Hepatocyte (in vitro differentiated cells): ENCODE measurements around the gene ZBTB43. TPM values are rescaled to one million over a fixed set of nuclear protein-coding genes. Genes with fewer than 3 reads are reported as not detected.
"Not testable (repeated sequence)": the region's sequence is repeated elsewhere in the genome, so short reads cannot be mapped to it uniquely, and the experiment has no call there.

Experiments used
- DNase-seq: peaks from one replicate; pipeline ENCODE4 v3.0.0-alpha.2; 2016; ENCODE audit warnings: low spot score
- H2AFZ ChIP-seq: fragments of 200-600 bp; sonication (generic); 2 replicates; pipeline ENCODE4 v1.6.0; 2016; ENCODE audit warnings: antibody characterized with exemption, mild to moderate bottlenecking
- H3K27ac ChIP-seq: fragments of 200-600 bp; sonication (generic); 2 replicates; pipeline ENCODE4 v1.5.1; 2016; ENCODE audit warnings: mild to moderate bottlenecking
- H3K27me3 ChIP-seq: fragments of 200-600 bp; sonication (generic); 2 replicates; pipeline ENCODE4 v1.6.1; 2016
- H3K36me3 ChIP-seq: fragments of 200-600 bp; sonication (generic); replicated peaks from 2 replicates; pipeline ENCODE4 v1.5.1; 2016; ENCODE audit warnings: low read depth; ENCODE audit not compliant: insufficient read depth
- H3K4me1 ChIP-seq: fragments of 200-600 bp; sonication (generic); 2 replicates; pipeline ENCODE4 v1.5.1; 2016; ENCODE audit warnings: mild to moderate bottlenecking, moderate library complexity; ENCODE audit not compliant: insufficient read depth
- H3K4me2 ChIP-seq: fragments of 200-600 bp; sonication (generic); 2 replicates; pipeline ENCODE4 v1.6.0; 2016
- H3K4me3 ChIP-seq: fragments of 200-600 bp; sonication (generic); 2 replicates; pipeline ENCODE4 v1.5.1; 2016; ENCODE audit warnings: mild to moderate bottlenecking
- H3K79me2 ChIP-seq: fragments of 200-600 bp; sonication (generic); 2 replicates; pipeline ENCODE4 v1.6.0; 2017; ENCODE audit warnings: mild to moderate bottlenecking
- H3K9me2 ChIP-seq: fragments of 200-600 bp; sonication (generic); replicated peaks from 2 replicates; pipeline ENCODE4 v1.6.0; 2017; ENCODE audit warnings: mild to moderate bottlenecking; ENCODE audit not compliant: insufficient read depth
- H3K9me3 ChIP-seq: fragments of 200-600 bp; sonication (generic); 2 replicates; pipeline ENCODE4 v1.5.1; 2016; ENCODE audit warnings: low read depth, mild to moderate bottlenecking
- H4K20me1 ChIP-seq: fragments of 200-600 bp; sonication (generic); 2 replicates; pipeline ENCODE4 v1.6.0; 2016; ENCODE audit warnings: mild to moderate bottlenecking; ENCODE audit not compliant: insufficient read depth, poor library complexity, severe bottlenecking
- EZH2 ChIP-seq: fragments of 200-600 bp; sonication (generic); IDR thresholded peaks from 2 replicates; pipeline ENCODE4 v1.6.1; 2016; ENCODE audit warnings: antibody characterized with exemption, mild to moderate bottlenecking, borderline replicate concordance
- EZH2phosphoT487 ChIP-seq: fragments of 200-600 bp; sonication (generic); IDR thresholded peaks from one replicate; pipeline ENCODE4 v1.6.1; 2018; ENCODE audit warnings: antibody characterized with exemption, mild to moderate bottlenecking, low read depth, moderate library complexity; ENCODE audit not compliant: unreplicated experiment, severe bottlenecking
- WGBS: methylation state at CpG from one replicate; pipeline ENCODE4 v1.1.6; 2016; ENCODE audit warnings: low lambda C conversion rate; ENCODE audit errors: missing lambda C conversion rate; 5-methylcytosine and 5-hydroxymethylcytosine counted together
- polyA plus RNA-seq: library from polyadenylated mRNA; unstranded; fragments of >200 nt; fragmentation: Nextera tagmentation; extraction: Ambion mirVana; gene quantifications from 2 replicates; pipeline ENCODE4 v1.2.1, GENCODE V29; 2016
- total RNA-seq: library from RNA; depleted of rRNA; stranded (reverse); fragments of >200 nt; gene quantifications from 2 replicates; pipeline ENCODE4 v1.2.3, GENCODE V29; 2014
- TF ChIP-seq, protein P1 (sequence below): fragments of 200-600 bp; sonication (generic); IDR thresholded peaks from 2 replicates; pipeline ENCODE4 v1.5.1; 2016; ENCODE audit warnings: antibody characterized with exemption, mild to moderate bottlenecking; ENCODE audit not compliant: poor library complexity

ZBTB43 gene
- total and polyA plus RNA-seq, 2 experiments from 2014 or later: 14.9 to 16.4 TPM

DNA sequence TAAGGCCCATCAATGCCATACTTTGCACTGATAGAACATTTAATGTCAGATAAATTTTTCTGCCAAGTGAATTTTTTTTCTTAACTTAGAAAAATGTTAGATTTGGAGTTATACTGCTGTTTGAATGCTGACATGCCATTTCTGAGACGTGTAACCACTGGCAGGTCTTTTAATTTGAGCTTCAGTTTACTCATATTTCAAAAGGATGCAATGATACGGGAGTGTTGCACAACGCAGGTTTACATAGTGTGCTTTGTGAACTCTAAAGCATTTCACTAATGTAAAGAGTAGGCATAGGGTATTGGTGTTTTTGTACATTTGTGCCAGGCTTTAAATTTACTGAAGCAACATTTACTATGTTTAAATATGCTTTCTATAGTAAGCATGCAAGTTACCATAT, 4.2 kb downstream of the ZBTB43 start:
- no peak for TF ChIP-seq EZH2phosphoT487
- TF ChIP-seq EZH2: no peak
- TF ChIP-seq, protein P1, sequence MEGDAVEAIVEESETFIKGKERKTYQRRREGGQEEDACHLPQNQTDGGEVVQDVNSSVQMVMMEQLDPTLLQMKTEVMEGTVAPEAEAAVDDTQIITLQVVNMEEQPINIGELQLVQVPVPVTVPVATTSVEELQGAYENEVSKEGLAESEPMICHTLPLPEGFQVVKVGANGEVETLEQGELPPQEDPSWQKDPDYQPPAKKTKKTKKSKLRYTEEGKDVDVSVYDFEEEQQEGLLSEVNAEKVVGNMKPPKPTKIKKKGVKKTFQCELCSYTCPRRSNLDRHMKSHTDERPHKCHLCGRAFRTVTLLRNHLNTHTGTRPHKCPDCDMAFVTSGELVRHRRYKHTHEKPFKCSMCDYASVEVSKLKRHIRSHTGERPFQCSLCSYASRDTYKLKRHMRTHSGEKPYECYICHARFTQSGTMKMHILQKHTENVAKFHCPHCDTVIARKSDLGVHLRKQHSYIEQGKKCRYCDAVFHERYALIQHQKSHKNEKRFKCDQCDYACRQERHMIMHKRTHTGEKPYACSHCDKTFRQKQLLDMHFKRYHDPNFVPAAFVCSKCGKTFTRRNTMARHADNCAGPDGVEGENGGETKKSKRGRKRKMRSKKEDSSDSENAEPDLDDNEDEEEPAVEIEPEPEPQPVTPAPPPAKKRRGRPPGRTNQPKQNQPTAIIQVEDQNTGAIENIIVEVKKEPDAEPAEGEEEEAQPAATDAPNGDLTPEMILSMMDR: no peak
- H4K20me1 ChIP-seq: peaks cover 51% of the 10 kb centered on the region
- peaks cover 25% of the 10 kb centered on the region for H3K4me1 ChIP-seq
- no peaks in the 10 kb centered on the region for H3K9me2 ChIP-seq
- WGBS: 76% methylated on average over 3 of the region's 3 CpGs
- H2AFZ ChIP-seq: no peak overlapping the region
- peaks cover 87% of the 10 kb centered on the region for H3K79me2 ChIP-seq
- peaks cover 3% of the 10 kb centered on the region for H3K36me3 ChIP-seq
- no peak overlapping the region for H3K4me2 ChIP-seq
- no peaks in the 10 kb centered on the region for H3K27me3 ChIP-seq
- DNase-seq: no peak
- no peaks in the 10 kb centered on the region for H3K9me3 ChIP-seq
- no peak overlapping the region for H3K27ac ChIP-seq
- no peak overlapping the region for H3K4me3 ChIP-seq

DNA sequence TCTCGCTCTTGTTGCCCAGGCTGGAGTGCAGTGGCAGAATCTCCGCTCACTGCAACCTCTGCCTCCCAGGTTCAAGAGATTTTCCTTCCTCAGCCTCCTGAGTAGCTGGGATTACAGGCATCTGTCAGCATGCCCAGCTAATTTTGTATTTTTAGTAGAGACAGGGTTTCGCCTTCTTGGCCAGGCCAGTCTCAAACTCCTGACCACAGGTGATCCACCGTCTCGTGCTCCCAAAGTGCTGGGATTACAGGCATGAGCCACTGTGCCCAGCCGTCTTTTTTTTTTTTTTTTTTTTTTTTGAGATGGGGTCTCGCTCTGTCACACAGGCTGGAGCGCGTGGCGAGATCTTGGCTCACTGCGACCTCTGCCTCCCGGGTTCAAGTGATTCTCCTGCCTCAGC, 5.4 kb downstream of the ZBTB43 start:
- H3K36me3 ChIP-seq, H3K27me3 ChIP-seq, H3K4me3 ChIP-seq, H2AFZ ChIP-seq, H3K9me3 ChIP-seq, DNase-seq, H3K4me2 ChIP-seq, H3K9me2 ChIP-seq, H3K27ac ChIP-seq: not testable (repeated sequence)
- H3K4me1 ChIP-seq: peaks cover 25% of the 10 kb centered on the region
- peaks cover 96% of the 10 kb centered on the region for H3K79me2 ChIP-seq
- 97% methylated on average over 12 of the region's 12 CpGs for WGBS
- peaks cover 51% of the 10 kb centered on the region for H4K20me1 ChIP-seq

DNA sequence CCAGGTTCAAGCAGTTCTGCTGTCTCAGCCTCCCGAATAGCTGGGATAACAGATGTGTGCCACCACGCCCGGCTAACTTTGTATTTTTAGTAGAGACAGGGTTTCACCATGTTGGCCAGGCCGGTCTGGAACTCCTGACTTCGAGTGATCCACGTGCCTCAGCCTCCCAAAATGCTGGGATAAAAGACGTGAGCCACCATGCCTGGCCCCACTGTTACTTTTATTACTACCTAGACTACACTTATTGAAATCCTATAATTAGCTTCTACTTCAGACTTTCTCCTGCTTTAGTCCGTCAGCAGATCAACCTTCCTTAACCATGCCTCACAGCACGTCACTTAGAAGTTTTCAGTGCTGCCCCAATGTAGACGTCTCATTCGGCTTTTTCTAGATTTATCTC, 8.2 kb downstream of the ZBTB43 start:
- H3K79me2 ChIP-seq: peaks cover 95% of the 10 kb centered on the region
- H3K4me1 ChIP-seq: peaks cover 6% of the 10 kb centered on the region
- no peak for DNase-seq
- H3K9me2 ChIP-seq: no peaks in the 10 kb centered on the region
- no peak overlapping the region for H3K4me3 ChIP-seq
- peaks cover 31% of the 10 kb centered on the region for H4K20me1 ChIP-seq
- H3K36me3 ChIP-seq: peaks cover 3% of the 10 kb centered on the region
- H3K9me3 ChIP-seq: peaks cover 9% of the 10 kb centered on the region
- no peaks in the 10 kb centered on the region for H3K27me3 ChIP-seq
- H2AFZ ChIP-seq: no peak overlapping the region
- 100% methylated on average over 11 of the region's 11 CpGs for WGBS
- TF ChIP-seq EZH2phosphoT487 (no peak), EZH2 (no peak)
- TF ChIP-seq, protein P1: no peak
- no peak overlapping the region for H3K4me2 ChIP-seq
- no peak overlapping the region for H3K27ac ChIP-seq

DNA sequence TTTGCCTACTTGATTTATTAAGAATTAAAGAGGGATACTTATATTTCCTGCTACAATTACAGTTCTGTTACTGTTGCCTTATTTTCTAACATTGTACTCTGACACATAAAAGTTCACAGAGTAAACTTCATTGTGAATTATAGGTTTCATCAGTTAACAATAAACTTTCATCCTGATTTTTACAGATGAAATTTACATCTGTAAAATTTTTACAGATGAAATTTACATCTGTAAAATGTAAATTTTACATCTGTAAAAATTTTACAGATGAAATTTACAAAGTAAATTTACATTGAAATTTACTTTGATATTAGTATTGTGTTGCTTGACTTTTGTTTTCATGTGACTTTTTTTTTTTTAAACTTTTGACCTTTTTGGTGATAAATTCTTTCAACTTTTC, 9.3 kb downstream of the ZBTB43 start:
- TF ChIP-seq EZH2 (no peak), EZH2phosphoT487 (no peak)
- TF ChIP-seq, protein P1: no peak
- H3K36me3 ChIP-seq: peaks cover 3% of the 10 kb centered on the region
- H2AFZ ChIP-seq: no peak overlapping the region

DNA sequence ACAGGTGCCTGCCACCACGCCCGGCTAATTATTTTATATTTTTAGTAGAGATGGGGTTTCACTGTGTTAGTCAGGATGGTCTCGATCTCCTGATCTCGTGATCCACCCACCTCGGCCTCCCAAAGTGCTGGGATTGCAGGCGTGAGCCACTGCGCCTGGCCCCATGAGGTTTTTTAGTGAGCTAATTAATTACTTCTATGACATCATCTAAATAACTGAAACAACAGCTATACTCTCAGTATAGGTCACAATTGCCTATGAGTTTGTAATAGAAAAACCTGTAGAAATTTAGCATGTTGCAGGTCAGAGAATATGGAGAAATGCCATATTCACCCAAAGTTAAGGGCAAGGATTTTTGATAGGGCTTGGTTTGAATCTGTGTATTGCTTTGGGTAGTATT, 12.8 kb downstream of the ZBTB43 start:
- H3K36me3 ChIP-seq, H3K9me2 ChIP-seq, H2AFZ ChIP-seq, H3K4me1 ChIP-seq, H3K4me3 ChIP-seq, H3K27me3 ChIP-seq, H3K4me2 ChIP-seq, DNase-seq, H3K27ac ChIP-seq, H4K20me1 ChIP-seq: not testable (repeated sequence)
- H3K9me3 ChIP-seq: peaks cover 22% of the 10 kb centered on the region
- WGBS: over 99% methylated on average over 7 of the region's 7 CpGs
- peaks cover 93% of the 10 kb centered on the region for H3K79me2 ChIP-seq

More for the DNA sequence above, 9.3 kb downstream of the ZBTB43 start:
- Histone ChIP-seq H3K9me3 (peaks cover 19% of the 10 kb centered on the region), H3K27ac (no peak overlapping the region), H3K4me2 (no peak overlapping the region), H3K79me2 (peaks cover 95% of the 10 kb centered on the region), H3K4me3 (no peak overlapping the region), H3K27me3 (no peaks in the 10 kb centered on the region), H3K9me2 (no peaks in the 10 kb centered on the region), H3K4me1 (no peaks in the 10 kb centered on the region), H4K20me1 (peaks cover 21% of the 10 kb centered on the region)
- DNase-seq: no peak
